HG03095 (cell line): ENCODE results near the gene GJA4.

Experiments
- ATAC-seq: cut with Tn5 transposase; IDR thresholded peaks from one replicate; pipeline ENCODE4 v1.9.1; 2021; ENCODE audit warnings: moderate library complexity; ENCODE audit not compliant: unreplicated experiment

Gene GJA4

DNA sequence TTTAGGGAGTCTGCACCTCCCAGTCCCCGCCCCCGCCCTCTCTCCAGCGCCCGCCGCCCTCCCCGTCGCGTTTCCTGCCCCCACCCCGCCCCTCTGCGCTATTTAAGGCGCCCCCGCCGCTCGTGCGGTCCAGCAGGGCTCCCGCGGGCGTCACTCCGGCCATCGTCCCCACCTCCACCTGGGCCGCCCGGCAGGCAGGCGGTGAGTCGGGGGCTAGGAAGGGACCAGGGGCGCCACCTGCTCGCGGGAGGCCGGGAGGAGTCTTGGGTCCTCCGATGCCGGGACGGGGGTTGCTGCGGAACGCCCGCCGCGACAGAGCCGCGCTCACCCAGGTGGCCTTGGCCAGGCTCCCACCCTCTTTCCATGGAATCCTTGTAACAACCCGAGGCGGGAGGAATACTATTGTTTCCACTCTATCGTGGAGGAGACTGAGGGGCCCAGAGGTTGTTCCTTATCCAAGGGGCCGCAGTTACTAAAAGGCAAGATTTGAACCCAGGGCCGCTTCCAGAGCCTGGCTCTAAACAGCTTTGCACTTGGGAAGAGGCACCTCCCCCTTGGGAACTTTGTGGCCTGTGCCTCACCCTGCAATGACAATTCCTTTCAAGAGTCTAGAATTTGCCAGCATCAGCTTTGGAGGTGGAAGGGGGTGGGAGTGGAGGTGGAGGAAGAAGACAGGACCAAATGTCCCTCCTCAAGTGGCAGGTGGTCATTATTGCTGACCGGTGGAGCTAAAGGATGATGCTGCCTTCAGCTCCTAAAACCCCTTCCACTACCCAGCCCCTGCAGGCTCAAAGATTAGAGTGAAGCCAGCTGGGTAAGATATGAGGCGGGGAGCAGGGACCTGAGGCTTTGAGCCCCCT lies at the start of gene GJA4:
Gene GJA4 (plus strand): TSS at position 132 of the 860 bp plus-strand sequence. CDS start 1,215 bp downstream, outside the sequence.
- no peak for ATAC-seq

DNA sequence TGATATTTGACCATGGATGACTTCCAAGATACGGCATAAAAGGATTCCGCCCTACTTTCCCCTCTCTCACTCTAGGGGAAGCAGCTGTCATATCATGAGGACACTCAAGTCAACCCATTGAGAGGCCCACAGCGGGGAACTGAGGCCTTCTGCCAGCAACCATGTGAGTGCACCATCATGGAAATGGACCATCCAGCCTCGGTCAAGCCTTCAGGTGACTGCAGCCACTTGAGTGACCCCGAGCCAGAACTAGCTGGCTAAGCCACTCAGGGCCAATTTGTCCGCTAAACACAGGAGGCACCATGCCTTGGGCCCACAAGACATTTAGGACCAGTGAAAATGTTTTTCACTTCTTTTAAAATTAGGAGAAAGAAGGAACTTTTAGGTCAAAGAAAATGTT lies 49.0 kb upstream of the GJA4 start:
- ATAC-seq = no peak

- ATAC-seq = no peak
Measured at GRCh38 chr1:34744851-34745250, 47.9 kb upstream of the GJA4 start.

GRCh38 chr1:34745666-34746065 lies 47.1 kb upstream of the GJA4 start:
- no peak for ATAC-seq

DNA sequence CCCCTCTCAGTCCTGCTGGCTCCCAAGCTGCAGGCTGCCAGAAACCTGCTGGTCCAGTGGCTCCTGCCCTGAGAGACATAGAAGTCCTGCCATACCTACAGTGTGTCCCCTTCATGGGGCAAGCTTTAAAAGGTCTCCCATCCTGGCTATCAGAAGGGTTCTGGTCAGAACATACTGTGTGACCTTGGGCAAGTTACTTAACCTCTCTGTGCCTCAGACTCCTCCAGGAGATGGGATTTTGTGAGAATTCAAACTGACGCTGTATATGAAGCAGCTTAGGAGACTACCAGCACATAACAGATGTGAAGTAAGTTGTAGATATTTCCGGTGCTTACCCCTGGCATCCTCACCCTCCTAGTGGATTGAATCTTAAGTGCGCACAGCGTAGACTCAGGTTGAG lies 46.7 kb upstream of the GJA4 start:
- ATAC-seq = no peak

DNA sequence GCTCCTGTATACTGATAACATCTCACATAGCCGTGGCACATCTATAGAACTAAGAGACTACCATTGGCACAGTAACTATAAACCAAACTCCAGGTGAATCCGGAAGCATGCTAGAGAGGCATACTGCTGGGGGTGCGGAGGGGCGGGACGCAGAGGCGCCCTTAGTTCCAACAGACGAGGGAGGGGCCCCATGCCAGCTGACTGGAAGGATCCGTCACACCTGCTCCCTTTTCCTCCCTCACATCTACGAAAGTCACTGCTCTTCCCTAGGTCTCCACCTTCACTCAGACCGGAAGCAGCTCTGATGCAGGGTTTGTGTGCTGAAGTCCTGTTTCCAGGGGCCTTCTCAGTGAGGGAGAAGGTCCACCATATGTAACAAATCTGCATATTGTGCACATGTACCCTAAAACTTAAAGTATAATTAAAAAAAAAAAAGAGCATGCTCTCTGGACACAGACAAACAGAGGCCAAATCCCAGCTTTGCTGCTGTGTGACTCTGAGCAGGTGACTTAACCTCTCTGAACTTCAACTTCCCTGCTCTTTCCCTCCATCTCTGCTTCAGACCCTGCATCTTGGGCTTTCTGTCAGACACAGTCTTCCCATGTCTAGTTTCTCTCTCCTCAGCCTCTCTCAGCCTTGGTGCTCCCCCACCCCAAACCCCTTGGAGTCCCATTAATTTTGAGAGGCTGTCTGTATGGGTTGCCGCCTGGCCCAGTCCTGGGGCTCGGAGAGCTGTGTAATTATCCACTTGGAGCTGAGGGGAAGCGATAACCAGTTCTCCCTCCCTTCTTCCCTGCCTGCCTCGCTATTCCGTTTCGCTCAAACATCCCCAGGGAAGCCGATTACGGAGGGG lies 45.8 kb upstream of the GJA4 start:
- no peak for ATAC-seq

GRCh38 chr1:34747638-34747941 lies 45.2 kb upstream of the GJA4 start:
- ATAC-seq = no peak

DNA sequence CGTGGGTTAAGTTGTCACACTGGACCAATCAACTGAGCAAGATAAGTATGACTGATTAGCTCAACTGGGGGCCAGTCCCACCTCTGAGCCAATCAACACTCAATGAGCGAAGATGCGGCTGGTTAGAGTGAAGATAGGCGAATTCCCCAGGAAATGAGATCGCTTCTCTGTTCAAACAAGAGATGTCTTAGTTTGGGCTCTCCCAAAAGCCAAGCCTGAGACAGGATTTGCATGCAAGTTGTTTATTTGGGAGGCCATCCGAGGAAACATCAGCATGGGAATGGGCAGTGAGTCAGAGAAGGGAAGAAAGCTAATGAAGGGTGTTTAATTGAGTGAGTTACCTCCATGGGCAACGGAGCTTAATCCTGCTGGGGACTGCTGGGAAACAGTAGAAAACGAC lies 42.8 kb upstream of the GJA4 start:
- no peak for ATAC-seq

DNA sequence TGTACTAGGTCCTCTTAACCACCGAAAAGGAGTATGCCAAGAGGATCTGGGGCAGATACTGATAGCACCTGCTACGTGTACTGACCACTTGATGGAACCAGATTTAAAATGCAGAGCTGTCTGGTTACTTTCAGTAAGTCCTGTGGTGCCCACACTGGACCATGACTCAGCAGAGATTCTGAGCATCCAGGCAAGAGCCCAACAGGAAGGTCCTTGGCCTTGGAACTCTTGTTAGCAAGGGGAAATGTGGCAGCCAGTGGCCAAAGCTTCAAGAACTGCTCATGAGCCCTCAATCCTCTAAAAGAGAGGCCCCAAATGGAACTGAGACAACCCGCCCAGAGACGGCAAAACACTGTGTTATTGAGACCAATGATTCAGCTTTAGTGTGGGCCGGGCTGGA lies 42.2 kb upstream of the GJA4 start:
- no peak for ATAC-seq

DNA sequence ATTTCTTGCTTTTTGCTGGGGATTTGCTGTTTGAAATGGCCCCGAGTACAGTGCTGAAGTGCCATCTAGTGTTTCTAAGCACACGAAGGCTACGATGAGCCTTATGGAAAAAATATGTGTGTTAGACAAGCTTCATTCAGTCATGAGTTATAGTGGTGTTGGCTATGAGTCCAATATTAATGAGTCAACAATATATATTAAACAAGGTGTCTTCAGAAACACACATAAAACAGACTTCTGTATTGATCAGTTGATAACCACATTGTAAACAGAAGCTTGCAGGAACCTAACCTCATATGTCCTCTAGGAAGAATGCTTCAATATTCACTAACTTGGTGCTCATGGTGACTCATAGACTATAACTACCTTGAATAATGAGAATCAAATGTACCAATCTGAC lies 39.6 kb upstream of the GJA4 start:
- no peak for ATAC-seq

DNA sequence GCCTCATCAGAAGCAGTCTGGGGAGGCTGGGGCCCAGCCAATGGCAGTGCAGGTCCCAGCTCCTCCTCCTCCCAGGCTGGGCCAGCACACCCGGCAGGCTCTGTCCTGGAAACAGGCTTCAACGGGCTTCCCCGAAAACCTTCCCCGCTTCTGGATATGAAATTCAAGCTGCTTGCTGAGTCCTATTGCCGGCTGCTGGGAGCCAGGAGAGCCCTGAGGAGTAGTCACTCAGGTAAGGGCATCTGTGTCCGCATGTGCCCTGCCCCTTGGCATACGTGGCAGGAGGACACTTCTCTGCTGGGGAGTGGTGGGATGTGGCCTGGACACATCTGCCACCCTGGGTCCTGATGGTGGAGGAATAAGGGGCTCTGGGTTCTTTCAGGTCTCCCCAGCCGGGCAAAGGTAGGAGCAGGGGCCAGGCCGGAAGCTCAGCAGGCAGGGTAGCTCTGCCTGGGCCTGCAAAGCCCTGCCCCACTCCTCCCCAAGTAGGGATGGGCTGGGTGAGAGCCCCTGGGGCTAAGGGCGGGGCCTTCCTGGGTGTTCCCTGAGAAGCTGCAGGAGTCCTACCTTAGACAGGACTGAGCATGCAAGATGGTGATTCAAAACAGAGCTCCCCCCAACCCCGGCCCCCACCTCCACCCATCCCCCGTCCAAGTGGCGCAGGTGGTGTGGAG lies 37.7 kb upstream of the GJA4 start, which contains the start of gene GJB5:
Gene GJB5 (plus strand): TSS at position 84 of the 674 bp plus-strand sequence. CDS start 2,284 bp downstream, outside the sequence.
- ATAC-seq = no peak

DNA sequence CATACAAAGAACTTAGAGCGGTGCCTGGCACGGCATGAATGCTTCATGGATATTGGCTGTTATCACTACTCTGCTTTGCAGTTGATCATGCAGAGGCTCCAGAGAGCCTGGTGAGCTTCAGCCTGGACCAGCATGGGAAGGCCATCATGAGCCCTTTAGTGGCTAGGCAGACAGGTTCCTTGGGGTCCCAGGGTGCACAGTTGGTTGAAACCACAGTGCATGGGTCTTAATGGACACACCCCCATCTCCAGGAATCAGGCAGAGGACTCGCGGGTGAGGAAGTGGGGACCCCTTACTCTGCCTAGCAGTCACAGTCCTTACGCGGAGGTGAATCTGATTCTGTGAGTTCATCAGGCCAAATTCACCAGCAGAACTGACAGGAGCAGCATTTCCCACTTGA lies 36.8 kb upstream of the GJA4 start:
- no peak for ATAC-seq

GRCh38 chr1:34757386-34757785 lies 35.4 kb upstream of the GJA4 start:
- no peak for ATAC-seq

DNA sequence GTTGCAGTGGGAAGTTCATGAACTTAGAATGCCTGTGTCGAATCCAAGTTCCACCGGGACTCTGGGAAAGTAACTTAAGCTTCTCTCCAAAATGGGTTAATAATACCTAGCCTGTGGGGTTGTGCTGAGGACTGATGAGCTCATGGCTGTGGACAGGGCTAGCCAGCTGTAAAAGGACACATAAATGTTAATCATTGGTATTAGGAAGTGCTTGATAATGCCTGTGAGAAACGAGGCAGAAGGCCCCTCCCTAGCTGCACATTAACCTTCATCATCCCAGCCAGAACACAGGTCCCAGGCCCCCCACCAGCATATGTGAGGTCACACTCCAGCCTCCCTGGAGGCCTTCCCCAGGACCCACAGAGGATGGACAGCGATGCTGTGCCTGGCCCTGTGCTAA lies 34.0 kb upstream of the GJA4 start:
- no peak for ATAC-seq

GRCh38 chr1:34759503-34760357 lies 33.1 kb upstream of the GJA4 start, which contains the start of gene GJB4:
TSS of gene GJB4 (plus strand) at chr1:34759740. CDS start at chr1:34761255, 1,515 bp downstream.
- no peak for ATAC-seq

DNA sequence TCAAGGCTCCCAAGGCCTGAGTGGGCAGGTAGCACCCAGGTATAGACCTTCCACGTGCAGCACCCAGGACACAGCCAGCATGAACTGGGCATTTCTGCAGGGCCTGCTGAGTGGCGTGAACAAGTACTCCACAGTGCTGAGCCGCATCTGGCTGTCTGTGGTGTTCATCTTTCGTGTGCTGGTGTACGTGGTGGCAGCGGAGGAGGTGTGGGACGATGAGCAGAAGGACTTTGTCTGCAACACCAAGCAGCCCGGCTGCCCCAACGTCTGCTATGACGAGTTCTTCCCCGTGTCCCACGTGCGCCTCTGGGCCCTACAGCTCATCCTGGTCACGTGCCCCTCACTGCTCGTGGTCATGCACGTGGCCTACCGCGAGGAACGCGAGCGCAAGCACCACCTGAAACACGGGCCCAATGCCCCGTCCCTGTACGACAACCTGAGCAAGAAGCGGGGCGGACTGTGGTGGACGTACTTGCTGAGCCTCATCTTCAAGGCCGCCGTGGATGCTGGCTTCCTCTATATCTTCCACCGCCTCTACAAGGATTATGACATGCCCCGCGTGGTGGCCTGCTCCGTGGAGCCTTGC lies 31.5 kb upstream of the GJA4 start:
- ATAC-seq = no peak

- no peak for ATAC-seq
Measured at GRCh38 chr1:34761776-34762307, 31.0 kb upstream of the GJA4 start.

DNA sequence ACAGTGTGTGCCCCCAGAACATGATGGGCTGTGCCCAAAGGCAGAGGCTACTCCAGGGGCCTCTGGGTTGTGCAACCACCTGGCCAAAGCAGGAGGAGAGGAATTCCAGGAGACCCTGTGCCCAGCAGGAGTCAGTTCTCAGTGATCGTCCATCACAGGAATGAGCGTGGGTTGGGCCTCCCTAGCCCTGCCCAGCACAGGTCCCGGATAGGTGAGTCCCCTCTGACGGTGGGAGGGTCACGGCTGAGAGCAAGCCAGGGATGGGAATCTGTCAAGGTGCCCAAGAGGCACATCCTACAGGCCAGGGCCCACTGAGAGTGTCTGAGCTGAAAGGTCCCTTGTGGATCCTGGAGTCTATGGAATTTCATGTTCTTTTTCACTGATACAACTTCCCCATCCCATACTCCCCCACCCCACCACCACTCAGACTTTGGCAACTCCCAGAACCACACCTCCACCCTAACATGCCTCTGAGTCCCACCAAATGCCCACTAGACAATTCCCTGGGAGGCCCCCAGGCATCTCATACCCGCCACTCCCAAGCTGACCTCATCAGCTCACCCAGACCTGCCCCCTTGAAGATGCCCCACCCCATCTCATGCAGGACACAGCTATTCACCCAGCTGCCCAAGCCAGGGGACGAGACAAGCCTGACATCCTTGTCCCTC lies 30.2 kb upstream of the GJA4 start:
- no peak for ATAC-seq

GRCh38 chr1:34763142-34763781 lies 29.5 kb upstream of the GJA4 start:
- no peak for ATAC-seq
